H9 (cell line): ENCODE results near the gene OR8B3. TPM values are rescaled to one million over a fixed set of nuclear protein-coding genes. Genes with fewer than 3 reads are reported as not detected.

ENCODE experiments used
- DNase-seq: peaks from one replicate; pipeline ENCODE4 v3.0.0-alpha.2; 2017
- H2AFZ ChIP-seq: one replicate; pipeline ENCODE4 v1.6.1; 2013; ENCODE audit warnings: mild to moderate bottlenecking, low read length, control low read depth, moderate library complexity
- H2AK5ac ChIP-seq: 2 replicates; pipeline ENCODE4 v1.6.1; 2013; ENCODE audit warnings: low read length, control low read depth, mixed read lengths; ENCODE audit not compliant: insufficient read length
- H2BK120ac ChIP-seq: one replicate; pipeline ENCODE4 v1.6.1; 2013; ENCODE audit warnings: low read depth, mild to moderate bottlenecking, low read length, control low read depth, inconsistent platforms; ENCODE audit not compliant: poor library complexity, severe bottlenecking
- H2BK12ac ChIP-seq: 2 replicates; pipeline ENCODE4 v1.6.1; 2013; ENCODE audit warnings: low read length, control low read depth, mixed read lengths, low read depth; ENCODE audit not compliant: insufficient read length
- H2BK15ac ChIP-seq: 2 replicates; pipeline ENCODE4 v1.6.1; 2013; ENCODE audit warnings: low read depth, low read length, control low read depth
- H2BK20ac ChIP-seq: one replicate; pipeline ENCODE4 v1.6.1; 2013; ENCODE audit warnings: low read depth, mild to moderate bottlenecking, low read length, control low read depth, inconsistent platforms; ENCODE audit not compliant: poor library complexity, severe bottlenecking
- H2BK5ac ChIP-seq: 2 replicates; pipeline ENCODE4 v1.6.1; 2013; ENCODE audit warnings: low read length, control low read depth, mixed read lengths; ENCODE audit not compliant: insufficient read length
- H3K14ac ChIP-seq: 2 replicates; pipeline ENCODE4 v1.6.1; 2013; ENCODE audit warnings: low read length, control low read depth; ENCODE audit not compliant: insufficient read depth
- H3K18ac ChIP-seq: 2 replicates; pipeline ENCODE4 v1.6.1; 2013; ENCODE audit warnings: low read depth, mild to moderate bottlenecking, mixed read lengths, low read length, control low read depth; ENCODE audit not compliant: insufficient read length
- H3K23ac ChIP-seq: 2 replicates; pipeline ENCODE4 v1.6.1; 2013; ENCODE audit warnings: low read length, control low read depth, mixed read lengths, low read depth; ENCODE audit not compliant: insufficient read length
- H3K23me2 ChIP-seq: 2 replicates; pipeline ENCODE4 v1.6.1; 2013; ENCODE audit warnings: low read depth, mild to moderate bottlenecking, mixed read lengths, low read length, control low read depth; ENCODE audit not compliant: insufficient read length, poor library complexity, severe bottlenecking
- H3K27ac ChIP-seq: 2 replicates; pipeline ENCODE4 v1.5.1; 2013; ENCODE audit warnings: low read length, control low read depth, mixed read lengths, low read depth; ENCODE audit not compliant: insufficient read length
- H3K27me3 ChIP-seq: 2 replicates; pipeline ENCODE4 v1.6.1; 2013; ENCODE audit warnings: low read length, control low read depth, inconsistent platforms; ENCODE audit not compliant: insufficient read depth
- H3K4ac ChIP-seq: 2 replicates; pipeline ENCODE4 v1.6.1; 2013; ENCODE audit warnings: low read depth, mild to moderate bottlenecking, control low read depth, inconsistent platforms, low read length, moderate library complexity
- H3K4me1 ChIP-seq: 2 replicates; pipeline ENCODE4 v1.6.1; 2013; ENCODE audit warnings: low read length, control low read depth, inconsistent platforms; ENCODE audit not compliant: insufficient read depth
- H3K4me2 ChIP-seq: 2 replicates; pipeline ENCODE4 v1.6.1; 2013; ENCODE audit warnings: low read length, control low read depth, mixed read lengths; ENCODE audit not compliant: insufficient read length, insufficient read depth
- H3K56ac ChIP-seq: 2 replicates; pipeline ENCODE4 v1.6.1; 2013; ENCODE audit warnings: low read depth, mild to moderate bottlenecking, mixed read lengths, low read length, control low read depth; ENCODE audit not compliant: insufficient read length
- H3K79me1 ChIP-seq: 2 replicates; pipeline ENCODE4 v1.6.1; 2013; ENCODE audit warnings: low read depth, mild to moderate bottlenecking, moderate library complexity, low read length, control low read depth, inconsistent platforms; ENCODE audit not compliant: insufficient read depth, poor library complexity, severe bottlenecking
- H3K79me2 ChIP-seq: 2 replicates; pipeline ENCODE4 v1.6.1; 2013; ENCODE audit warnings: low read length, control low read depth, inconsistent platforms; ENCODE audit not compliant: insufficient read depth
- H3K9ac ChIP-seq: 2 replicates; pipeline ENCODE4 v1.6.1; 2013; ENCODE audit warnings: low read length, control low read depth, mixed read lengths; ENCODE audit not compliant: insufficient read length; ENCODE audit errors: extremely low read depth
- H3K9me3 ChIP-seq: one replicate; pipeline ENCODE4 v1.6.1; 2013; ENCODE audit warnings: low read depth, low read length, inconsistent platforms; ENCODE audit not compliant: control insufficient read depth
- H3T11ph ChIP-seq: one replicate; pipeline ENCODE4 v1.6.1; 2013; ENCODE audit warnings: mild to moderate bottlenecking, low read length, control low read depth, inconsistent platforms
- H4K20me1 ChIP-seq: one replicate; pipeline ENCODE4 v1.6.1; 2013; ENCODE audit not compliant: control insufficient read depth, insufficient read length, insufficient read depth
- H4K5ac ChIP-seq: 2 replicates; pipeline ENCODE4 v1.6.1; 2013; ENCODE audit warnings: low read depth, mild to moderate bottlenecking, mixed read lengths, low read length, control low read depth; ENCODE audit not compliant: insufficient read length
- H4K8ac ChIP-seq: replicated peaks from 2 replicates; pipeline ENCODE4 v1.6.1; 2013; ENCODE audit warnings: low read length, control low read depth, mixed read lengths, low read depth; ENCODE audit not compliant: insufficient read length
- H4K91ac ChIP-seq: 2 replicates; pipeline ENCODE4 v1.6.1; 2013; ENCODE audit warnings: low read depth, mild to moderate bottlenecking, moderate library complexity, mixed read lengths, low read length, control low read depth; ENCODE audit not compliant: insufficient read length
- H3K27ac Mint-ChIP-seq, 3 experiments: 2 replicates in 2 of 3; 3 replicates in 1 of 3; pipeline ENCODE4 v1.8.0; 2020 to 2021; ENCODE audit warnings: mixed read lengths in 3 of 3, mild to moderate bottlenecking in 1 of 3, moderate library complexity in 1 of 3
- H3K27me3 Mint-ChIP-seq: 2 replicates; pipeline ENCODE4 v1.8.0; 2021; ENCODE audit warnings: low read depth, mild to moderate bottlenecking, moderate library complexity, mixed read lengths
- H3K36me3 Mint-ChIP-seq, 3 experiments: 2 replicates in 2 of 3; 3 replicates in 1 of 3; pipeline ENCODE4 v1.8.0; 2020 to 2021; ENCODE audit warnings: low read depth in 3 of 3, mixed read lengths in 3 of 3; ENCODE audit not compliant: insufficient read depth in 1 of 3
- H3K4me1 Mint-ChIP-seq, 2 experiments: 2 replicates each; pipeline ENCODE4 v1.8.0; 2020; ENCODE audit warnings: mixed read lengths in 2 of 2
- H3K4me3 Mint-ChIP-seq, 2 experiments: 2 replicates in 1 of 2; 3 replicates in 1 of 2; pipeline ENCODE4 v1.8.0; 2020 to 2021; ENCODE audit warnings: mild to moderate bottlenecking in 2 of 2, mixed read lengths in 2 of 2, moderate library complexity in 1 of 2
- H3K9me3 Mint-ChIP-seq, 2 experiments: 2 replicates in 1 of 2; 3 replicates in 1 of 2; pipeline ENCODE4 v1.8.0; 2020; ENCODE audit warnings: mild to moderate bottlenecking in 2 of 2, mixed read lengths in 2 of 2, moderate library complexity in 1 of 2
- CTCF ChIP-seq: fragments of 200-600 bp; sonication (generic); conservative IDR thresholded peaks from 3 replicates; pipeline ENCODE4 v1.8.0; 2021; ENCODE audit warnings: antibody characterized with exemption, mild to moderate bottlenecking
- WGBS: extraction: QIAGEN DNeasy Blood & Tissue Kit; methylation state at CpG from one replicate; pipeline ENCODE4 v1.1.7; 2013; ENCODE audit warnings: missing lambda C conversion rate, low lambda C conversion rate, mixed read lengths; ENCODE audit not compliant: insufficient read length; ENCODE audit errors: extremely low coverage; 5-methylcytosine and 5-hydroxymethylcytosine counted together
- total RNA-seq: library from RNA; stranded (reverse); gene quantifications from 2 replicates; pipeline ENCODE4 v1.2.1, GENCODE V29; 2021

Gene OR8B3
- total RNA-seq, 1 experiment from 2014 or later: not detected

- Histone ChIP-seq H3K14ac (no peak overlapping the region), H2AK5ac (no peak overlapping the region), H3T11ph (no peak overlapping the region), H3K4me2 (no peak overlapping the region), H2AFZ (no peak overlapping the region), H3K23ac (no peak overlapping the region), H3K27ac (no peak overlapping the region), H3K9ac (no peak overlapping the region), H2BK120ac (no peak overlapping the region), H2BK5ac (no peak overlapping the region), H4K5ac (no peak overlapping the region), H3K4me1 (no peaks in the 10 kb centered on the region), H2BK20ac (no peak overlapping the region), H3K18ac (no peak overlapping the region), H4K20me1 (no peaks in the 10 kb centered on the region), H3K79me2 (no peaks in the 10 kb centered on the region), H3K4ac (no peak overlapping the region), H3K79me1 (no peaks in the 10 kb centered on the region), H3K27me3 (no peaks in the 10 kb centered on the region), H4K91ac (no peak overlapping the region), H2BK12ac (no peak overlapping the region), H4K8ac (no peak overlapping the region), H3K56ac (no peak overlapping the region), H2BK15ac (no peak overlapping the region), H3K9me3 (no peaks in the 10 kb centered on the region), H3K23me2 (no peaks in the 10 kb centered on the region)
- Mint-ChIP-seq H3K27ac (no peak overlapping the region), H3K4me3 (no peak overlapping the region), H3K4me1 (no peaks in the 10 kb centered on the region), H3K9me3 (no peaks in the 10 kb centered on the region), H3K36me3 (no peaks in the 10 kb centered on the region), H3K27me3 (peaks cover 3% of the 10 kb centered on the region)
- TF ChIP-seq CTCF: no peak
- WGBS: no CpG with 5 or more reads among the region's 7 CpGs
- no peak for DNase-seq
Measured at GRCh38 chr11:124409906-124410305, 11.1 kb upstream of the OR8B3 start.
